GM18951 (cell line): ENCODE measurements around the gene PTPN23.
"Not testable (repeated sequence)": the region's sequence is repeated elsewhere in the genome, so short reads cannot be mapped to it uniquely, and the experiment has no call there.

Source experiments
- POLR2A ChIP-seq: IDR thresholded peaks from 4 replicates; pipeline ENCODE4 v1.6.1; 2011; ENCODE audit warnings: mild to moderate bottlenecking; ENCODE audit not compliant: insufficient read length, insufficient read depth; ENCODE audit errors: extremely low read depth
- in situ Hi-C: fragments of 300-500 bp; cut with MboI; formaldehyde crosslinking; loops from one replicate; pipeline ENCODE4 v1.12.0; 2022; ENCODE audit warnings: low sequenced_read_pairs, mixed read lengths, inconsistent platforms; ENCODE audit not compliant: unreplicated experiment

PTPN23 gene

GRCh38 chr3:47380601-47381316 is at the start of gene PTPN23:
PTPN23 (plus strand) TSS chr3:47381021; CDS start chr3:47381097, 76 bp downstream.
- in situ Hi-C loops = no loop called here
- TF ChIP-seq POLR2A = peak; percentile 96

GRCh38 chr3:47333907-47334306 is 46.9 kb upstream of the PTPN23 start:
- no peak for TF ChIP-seq POLR2A
- in situ Hi-C loops = loop anchor here (25.0 kb wide), 1 partner anchor 622 kb away; the partner anchor contains the start of genes PRSS50 and TMIE

GRCh38 chr3:47337656-47338055 is 43.2 kb upstream of the PTPN23 start:
- in situ Hi-C loops = loop anchor here (25.0 kb wide), 1 partner anchor 625 kb away; the partner anchor contains the start of genes PRSS50 and TMIE

GRCh38 chr3:47339951-47340350 is 40.9 kb upstream of the PTPN23 start:
- in situ Hi-C loops = loop anchor here (25.0 kb wide), 1 partner anchor 628 kb away; the partner anchor contains the start of genes PRSS50 and TMIE
- TF ChIP-seq POLR2A = no peak

More at GRCh38 chr3:47337656-47338055, 43.2 kb upstream of the PTPN23 start:
- TF ChIP-seq POLR2A = no peak

GRCh38 chr3:47340866-47341265 is 40.0 kb upstream of the PTPN23 start:
- no peak for TF ChIP-seq POLR2A
- in situ Hi-C loops = loop anchor here (25.0 kb wide), 1 partner anchor 629 kb away; the partner anchor contains the start of genes PRSS50 and TMIE

GRCh38 chr3:47342151-47342550 is 38.7 kb upstream of the PTPN23 start:
- in situ Hi-C loops = loop anchor here (25.0 kb wide), 1 partner anchor 630 kb away; the partner anchor contains the start of genes PRSS50 and TMIE
- TF ChIP-seq POLR2A = no peak

- TF ChIP-seq POLR2A = no peak
- in situ Hi-C loops = loop anchor here (25.0 kb wide), 1 partner anchor 631 kb away; the partner anchor contains the start of genes PRSS50 and TMIE
Observed at GRCh38 chr3:47342812-47343211, 38.0 kb upstream of the PTPN23 start.

GRCh38 chr3:47343471-47343971 is 37.3 kb upstream of the PTPN23 start:
- in situ Hi-C loops = loop anchor here (25.0 kb wide), 1 partner anchor 631 kb away; the partner anchor contains the start of genes PRSS50 and TMIE
- TF ChIP-seq POLR2A = no peak

- in situ Hi-C loops = loop anchor here (25.0 kb wide), 1 partner anchor 633 kb away; the partner anchor contains the start of genes PRSS50 and TMIE
Observed at GRCh38 chr3:47344971-47345370, 35.9 kb upstream of the PTPN23 start.

GRCh38 chr3:47347217-47347801 is 33.5 kb upstream of the PTPN23 start:
- no peak for TF ChIP-seq POLR2A
- in situ Hi-C loops = loop anchor here (25.0 kb wide), 1 partner anchor 635 kb away; the partner anchor contains the start of genes PRSS50 and TMIE

More at GRCh38 chr3:47344971-47345370, 35.9 kb upstream of the PTPN23 start:
- no peak for TF ChIP-seq POLR2A

- TF ChIP-seq POLR2A = no peak
- in situ Hi-C loops = loop anchor here (25.0 kb wide), 1 partner anchor 636 kb away; the partner anchor contains the start of genes PRSS50 and TMIE
Observed at GRCh38 chr3:47348411-47349154, 32.2 kb upstream of the PTPN23 start.

- no peak for TF ChIP-seq POLR2A
- in situ Hi-C loops = no loop called here
Observed at GRCh38 chr3:47355010-47355409, 25.8 kb upstream of the PTPN23 start.

- no peak for TF ChIP-seq POLR2A
- in situ Hi-C loops = no loop called here
Observed at GRCh38 chr3:47356201-47356600, 24.6 kb upstream of the PTPN23 start.

GRCh38 chr3:47359323-47359722 is 21.5 kb upstream of the PTPN23 start:
- TF ChIP-seq POLR2A = no peak
- in situ Hi-C loops = no loop called here

GRCh38 chr3:47360110-47360517 is 20.7 kb upstream of the PTPN23 start:
- in situ Hi-C loops = not testable (repeated sequence)
